ENCODE data around the gene DUSP22.
"Not testable (repeated sequence)": the region's sequence is repeated elsewhere in the genome, so short reads cannot be mapped to it uniquely, and the experiment has no call there.

Gene DUSP22

GRCh38 chr6:367891-368630 lies 75.8 kb downstream of the DUSP22 start:
- FAIRE-seq = no peak

- no peak for FAIRE-seq
Observed at GRCh38 chr6:369559-370431, 77.5 kb downstream of the DUSP22 start.

- FAIRE-seq = no peak
Observed at GRCh38 chr6:370555-370954, 78.3 kb downstream of the DUSP22 start.

- not testable (repeated sequence) for FAIRE-seq
Observed at GRCh38 chr6:371851-372250, 79.6 kb downstream of the DUSP22 start.

- FAIRE-seq = no peak
Observed at GRCh38 chr6:372336-372911, 80.1 kb downstream of the DUSP22 start.

GRCh38 chr6:373031-373430 lies 80.7 kb downstream of the DUSP22 start:
- no peak for FAIRE-seq

GRCh38 chr6:373773-374724 lies 81.8 kb downstream of the DUSP22 start:
- no peak for FAIRE-seq

GRCh38 chr6:374956-375355 lies 82.7 kb downstream of the DUSP22 start:
- no peak for FAIRE-seq

- no peak for FAIRE-seq
Observed at GRCh38 chr6:376827-377640, 84.7 kb downstream of the DUSP22 start.

GRCh38 chr6:377641-378020 lies 85.3 kb downstream of the DUSP22 start:
- FAIRE-seq = not testable (repeated sequence)

GRCh38 chr6:378090-378957 lies 86.0 kb downstream of the DUSP22 start:
- no peak for FAIRE-seq

GRCh38 chr6:378958-379409 lies 86.7 kb downstream of the DUSP22 start:
- no peak for FAIRE-seq

GRCh38 chr6:379410-380181 lies 87.3 kb downstream of the DUSP22 start:
- no peak for FAIRE-seq

- FAIRE-seq = no peak
Observed at GRCh38 chr6:380234-381218, 88.2 kb downstream of the DUSP22 start.

GRCh38 chr6:381742-382461 lies 89.6 kb downstream of the DUSP22 start:
- FAIRE-seq = no peak

GRCh38 chr6:382883-383810 lies 90.9 kb downstream of the DUSP22 start:
- FAIRE-seq = no peak

- no peak for FAIRE-seq
Observed at GRCh38 chr6:383856-384255, 91.6 kb downstream of the DUSP22 start.
